ENCODE data around the gene NEK4. TPM values are rescaled to one million over a fixed set of nuclear protein-coding genes. Genes with fewer than 3 reads are reported as not detected.

Gene NEK4
- total RNA-seq, 1 donor from 2014 or later: 32.9 TPM

- H3K36me3 Mint-ChIP-seq: peaks cover 55% of the 10 kb centered on the region
- H3K4me1 Mint-ChIP-seq: no peaks in the 10 kb centered on the region
- no peak overlapping the region for H3K4me3 Mint-ChIP-seq
- H3K27me3 Mint-ChIP-seq (ENCODE audit: low read depth): no peaks in the 10 kb centered on the region
- no peak overlapping the region for H3K27ac Mint-ChIP-seq
- DNase-seq (ENCODE audit: low spot score in 2 of 2, unreplicated experiment in 2 of 2): no peak
- H3K9me3 Mint-ChIP-seq: peaks cover 10% of the 10 kb centered on the region
- TF ChIP-seq CTCF (IDR thresholded peaks at IDR 0.05; ENCODE audit: unreplicated experiment): no peak
These were observed 18.6 kb downstream of the NEK4 start for GRCh38 chr3:52752045-52752660.

- no peak overlapping the region for H3K4me3 Mint-ChIP-seq
- no peak overlapping the region for H3K27ac Mint-ChIP-seq
- no peak for DNase-seq (ENCODE audit: low spot score in 2 of 2, unreplicated experiment in 2 of 2)
- TF ChIP-seq CTCF (IDR thresholded peaks at IDR 0.05; ENCODE audit: unreplicated experiment): no peak
- H3K36me3 Mint-ChIP-seq: peaks cover 46% of the 10 kb centered on the region
- H3K27me3 Mint-ChIP-seq (ENCODE audit: low read depth): no peaks in the 10 kb centered on the region
- H3K9me3 Mint-ChIP-seq: no peaks in the 10 kb centered on the region
- H3K4me1 Mint-ChIP-seq: no peaks in the 10 kb centered on the region
These were observed 27.0 kb downstream of the NEK4 start for GRCh38 chr3:52743721-52744120.

- H3K4me1 Mint-ChIP-seq: no peaks in the 10 kb centered on the region
- H3K27ac Mint-ChIP-seq: no peak overlapping the region
- no peak for DNase-seq (ENCODE audit: low spot score in 2 of 2, unreplicated experiment in 2 of 2)
- no peak overlapping the region for H3K4me3 Mint-ChIP-seq
- no peak for TF ChIP-seq CTCF (IDR thresholded peaks at IDR 0.05; ENCODE audit: unreplicated experiment)
- peaks cover 41% of the 10 kb centered on the region for H3K36me3 Mint-ChIP-seq
- H3K27me3 Mint-ChIP-seq (ENCODE audit: low read depth): no peaks in the 10 kb centered on the region
- H3K9me3 Mint-ChIP-seq: no peaks in the 10 kb centered on the region
These were observed 27.6 kb downstream of the NEK4 start for GRCh38 chr3:52743152-52743551.

GRCh38 chr3:52742418-52743041, 28.2 kb downstream of the NEK4 start:
- DNase-seq (ENCODE audit: low spot score in 2 of 2, unreplicated experiment in 2 of 2): no peak
- Mint-ChIP-seq H3K4me1 (no peaks in the 10 kb centered on the region), H3K27me3 (ENCODE audit: low read depth) (no peaks in the 10 kb centered on the region), H3K36me3 (peaks cover 40% of the 10 kb centered on the region), H3K4me3 (no peak overlapping the region), H3K27ac (no peak overlapping the region), H3K9me3 (no peaks in the 10 kb centered on the region)
- no peak for TF ChIP-seq CTCF (IDR thresholded peaks at IDR 0.05; ENCODE audit: unreplicated experiment)

- Mint-ChIP-seq H3K36me3 (peaks cover 41% of the 10 kb centered on the region), H3K27me3 (ENCODE audit: low read depth) (no peaks in the 10 kb centered on the region), H3K9me3 (no peaks in the 10 kb centered on the region)
These were observed 31.0 kb downstream of the NEK4 start for GRCh38 chr3:52739730-52740129.

More at GRCh38 chr3:52739730-52740129, 31.0 kb downstream of the NEK4 start:
- Mint-ChIP-seq H3K4me1 (no peaks in the 10 kb centered on the region), H3K27ac (no peak overlapping the region), H3K4me3 (no peak overlapping the region)
- no peak for DNase-seq (ENCODE audit: low spot score in 2 of 2, unreplicated experiment in 2 of 2)
- no peak for TF ChIP-seq CTCF (IDR thresholded peaks at IDR 0.05; ENCODE audit: unreplicated experiment)

Measured in mesothelial cell of epicardium (in vitro differentiated cells).